ENCODE data around the gene TP53. TPM values are rescaled to one million over a fixed set of nuclear protein-coding genes. Genes with fewer than 3 reads are reported as not detected.
A peak's percentile ranks its signal among the peaks of the same experiment; 100 is the strongest.

TP53 gene
- polyA plus RNA-seq, 2 of the 4 experiments (the other 2 are of a cell fraction), result 59.4 to 65.9 TPM

- TF ChIP-seq KDM5A (IDR thresholded peaks at IDR 0.05) (no peak), MAZ (IDR thresholded peaks at IDR 0.05; ENCODE audit: borderline replicate concordance, low read depth, low read length) (no peak)
- ChIA-PET POLR2A (interaction anchor here (1.6 kb wide), 1 partner anchor 29 kb away, joined by 8 read pairs; no protein-coding TSS in a partner anchor), CTCF (interaction anchor here (0.6 to 7.0 kb wide), 11 partner anchors 8 to 71 kb away, joined by 3 to 66 read pairs (median 4); partner anchors contain the start of genes DNAH2, SOX15, TP53 and WRAP53)
- WGBS (ENCODE audit: missing lambda C conversion rate), result 70% methylated on average over 10 of the region's 10 CpGs
- DNase-seq (ENCODE audit: low read depth in 1 of 2, low spot score in 1 of 2), result peak in 1 of 2 experiments; percentile 36
- no peak overlapping the region for H3K4me2 ChIP-seq
- ATAC-seq, result peak in 1 of 2 experiments; percentile 15; a peak in 1 of 6 replicates
- H3K9me3 ChIP-seq, result no peaks in the 10 kb centered on the region
- no peak overlapping the region for H3K4me3 ChIP-seq
- no peaks in the 10 kb centered on the region for H3K4me1 ChIP-seq
- FAIRE-seq, result no peak
- no peak overlapping the region for H3K27ac ChIP-seq
These were observed 30.2 kb downstream of the TP53 start for GRCh38 chr17:7656958-7657609.

DNA sequence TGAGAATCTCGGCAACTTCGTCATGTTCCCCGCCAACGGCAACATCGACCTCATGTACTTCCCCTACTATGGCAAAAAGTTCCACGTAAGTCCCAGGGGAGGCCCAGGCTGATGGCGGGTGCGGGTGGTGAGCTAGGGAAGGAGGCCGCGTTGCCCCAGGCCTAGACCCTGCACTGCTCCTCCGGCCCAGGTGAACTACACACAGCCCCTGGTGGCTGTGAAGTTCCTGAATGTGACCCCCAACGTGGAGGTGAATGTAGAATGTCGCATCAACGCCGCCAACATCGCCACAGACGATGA is 31.8 kb downstream of the TP53 start:
- ChIA-PET CTCF (interaction anchor here (0.6 to 7.0 kb wide), 10 partner anchors 9 to 300 kb away, joined by 3 to 66 read pairs (median 4); partner anchors contain the start of genes FXR2, SOX15, TP53 and WRAP53), POLR2A (no interaction called here)
- Histone ChIP-seq H3K27ac (no peak overlapping the region), H3K4me3 (no peak overlapping the region), H3K4me2 (no peak overlapping the region), H3K4me1 (peaks cover 11% of the 10 kb centered on the region; the same call in 1 of the 3 replicates), H3K9me3 (no peaks in the 10 kb centered on the region)
- FAIRE-seq (no peak), DNase-seq (ENCODE audit: low read depth in 1 of 2, low spot score in 1 of 2) (no peak), ATAC-seq (no peak)
- no peak for TF ChIP-seq HOXB13 (CRISPR knock-in tag; IDR thresholded peaks at IDR 0.05; ENCODE audit: low read depth)
- TF ChIP-seq ESRRA (IDR thresholded peaks at IDR 0.05; ENCODE audit: borderline replicate concordance, low read length), result no peak
- TF ChIP-seq, protein P1, sequence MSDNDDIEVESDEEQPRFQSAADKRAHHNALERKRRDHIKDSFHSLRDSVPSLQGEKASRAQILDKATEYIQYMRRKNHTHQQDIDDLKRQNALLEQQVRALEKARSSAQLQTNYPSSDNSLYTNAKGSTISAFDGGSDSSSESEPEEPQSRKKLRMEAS (IDR thresholded peaks at IDR 0.05), result no peak
- no peak for TF ChIP-seq HOXB5 (CRISPR knock-in tag; IDR thresholded peaks at IDR 0.05)
- TF ChIP-seq, protein P2, sequence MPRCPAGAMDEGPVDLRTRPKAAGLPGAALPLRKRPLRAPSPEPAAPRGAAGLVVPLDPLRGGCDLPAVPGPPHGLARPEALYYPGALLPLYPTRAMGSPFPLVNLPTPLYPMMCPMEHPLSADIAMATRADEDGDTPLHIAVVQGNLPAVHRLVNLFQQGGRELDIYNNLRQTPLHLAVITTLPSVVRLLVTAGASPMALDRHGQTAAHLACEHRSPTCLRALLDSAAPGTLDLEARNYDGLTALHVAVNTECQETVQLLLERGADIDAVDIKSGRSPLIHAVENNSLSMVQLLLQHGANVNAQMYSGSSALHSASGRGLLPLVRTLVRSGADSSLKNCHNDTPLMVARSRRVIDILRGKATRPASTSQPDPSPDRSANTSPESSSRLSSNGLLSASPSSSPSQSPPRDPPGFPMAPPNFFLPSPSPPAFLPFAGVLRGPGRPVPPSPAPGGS (IDR thresholded peaks at IDR 0.05), result no peak
- TF ChIP-seq ZSCAN20 (CRISPR knock-in tag; IDR thresholded peaks at IDR 0.05), result no peak
- TF ChIP-seq EP300 (IDR thresholded peaks at IDR 0.05), result no peak
- no peak for TF ChIP-seq ZNF302 (CRISPR knock-in tag; IDR thresholded peaks at IDR 0.05)
- no peak for TF ChIP-seq SMC3 (IDR thresholded peaks at IDR 0.05)
- no peak for TF ChIP-seq ZC3H11A (IDR thresholded peaks at IDR 0.05)
- TF ChIP-seq FOSL2 (IDR thresholded peaks at IDR 0.05), result no peak
- TF ChIP-seq FOSL2 (CRISPR knock-in tag; IDR thresholded peaks at IDR 0.05), result no peak
- 88% methylated on average over 17 of the region's 17 CpGs for WGBS (ENCODE audit: missing lambda C conversion rate)

- H3K4me3 ChIP-seq, result no peak overlapping the region
- H3K4me2 ChIP-seq, result no peak overlapping the region
- CTCF ChIA-PET, result interaction anchor here (0.6 to 7.0 kb wide), 13 partner anchors 8 to 299 kb away, joined by 3 to 66 read pairs (median 4); partner anchors contain the start of genes FXR2, SOX15, TP53 and WRAP53
- POLR2A ChIA-PET, result no interaction called here
- peaks cover 16% of the 10 kb centered on the region; the same call in 1 of the 3 replicates for H3K4me1 ChIP-seq
- no peaks in the 10 kb centered on the region for H3K9me3 ChIP-seq
- FAIRE-seq (no peak), ATAC-seq (no peak), DNase-seq (ENCODE audit: low read depth in 1 of 2, low spot score in 1 of 2) (no peak)
- 70% methylated on average over 16 of the region's 16 CpGs for WGBS (ENCODE audit: missing lambda C conversion rate)
- H3K27ac ChIP-seq, result no peak overlapping the region
- TF ChIP-seq EP300 (IDR thresholded peaks at IDR 0.05) (no peak), JUNB (IDR thresholded peaks at IDR 0.05) (no peak), EHMT2 (IDR thresholded peaks at IDR 0.05; ENCODE audit: low read depth) (no peak), MYC (IDR thresholded peaks at IDR 0.05; ENCODE audit: borderline replicate concordance, low read length) (no peak)
- TF ChIP-seq, protein P3, sequence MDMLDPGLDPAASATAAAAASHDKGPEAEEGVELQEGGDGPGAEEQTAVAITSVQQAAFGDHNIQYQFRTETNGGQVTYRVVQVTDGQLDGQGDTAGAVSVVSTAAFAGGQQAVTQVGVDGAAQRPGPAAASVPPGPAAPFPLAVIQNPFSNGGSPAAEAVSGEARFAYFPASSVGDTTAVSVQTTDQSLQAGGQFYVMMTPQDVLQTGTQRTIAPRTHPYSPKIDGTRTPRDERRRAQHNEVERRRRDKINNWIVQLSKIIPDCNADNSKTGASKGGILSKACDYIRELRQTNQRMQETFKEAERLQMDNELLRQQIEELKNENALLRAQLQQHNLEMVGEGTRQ (IDR thresholded peaks at IDR 0.05), result no peak
These were observed 32.3 kb downstream of the TP53 start for GRCh38 chr17:7654832-7655540.

Data from A549 (cell line).